Kidney epithelial cell (primary cell): ENCODE measurements around the gene NEDD4L. TPM values are rescaled to one million over a fixed set of nuclear protein-coding genes. Genes with fewer than 3 reads are reported as not detected.

ENCODE experiments used
- DNase-seq: peaks from one replicate; pipeline ENCODE4 v3.0.0-alpha.2; 2010; ENCODE audit warnings: low read depth
- H3K27me3 ChIP-seq: 2 replicates; pipeline ENCODE4 v1.6.0; 2011; ENCODE audit warnings: low read length; ENCODE audit not compliant: control insufficient read depth, insufficient read depth
- H3K36me3 ChIP-seq: 2 replicates; pipeline ENCODE4 v1.5.1; 2011; ENCODE audit warnings: low read length; ENCODE audit not compliant: control insufficient read depth, insufficient read depth
- H3K4me3 ChIP-seq: 2 replicates; pipeline ENCODE4 v1.5.1; 2011; ENCODE audit warnings: low read depth, mild to moderate bottlenecking, control low read depth, low read length
- CTCF ChIP-seq: IDR thresholded peaks from 2 replicates; pipeline ENCODE4 v1.5.1; 2011; ENCODE audit warnings: mild to moderate bottlenecking, moderate library complexity, low read length, control low read depth, inconsistent platforms; ENCODE audit not compliant: insufficient read depth, poor library complexity, severe bottlenecking
- total RNA-seq: library from RNA; depleted of rRNA; stranded (reverse); fragments of >200 nt; gene quantifications from 2 replicates; pipeline ENCODE4 v1.2.3, GENCODE V29; 2015

Gene NEDD4L
- total RNA-seq, 1 donor from 2014 or later: 88.3 TPM

DNA sequence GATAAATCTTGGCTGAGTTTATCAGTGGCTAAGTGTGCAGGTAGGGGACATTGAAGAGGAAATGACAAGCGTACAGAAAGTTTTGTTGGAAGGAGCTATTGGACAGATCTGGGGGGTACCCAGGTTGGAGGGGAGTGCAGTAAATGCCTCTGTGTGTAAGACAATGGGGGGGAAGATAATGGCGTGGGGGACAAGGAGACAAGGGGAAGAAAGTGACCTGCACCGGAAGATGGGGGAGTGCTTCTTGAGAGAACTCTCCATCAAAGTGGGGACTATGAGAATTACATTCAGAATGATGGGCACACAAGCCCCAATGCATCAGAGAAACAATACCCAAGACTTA is 394.9 kb downstream of the NEDD4L start:
- Histone ChIP-seq H3K4me3 (no peak overlapping the region), H3K36me3 (no peaks in the 10 kb centered on the region)
- no peak for TF ChIP-seq CTCF

DNA sequence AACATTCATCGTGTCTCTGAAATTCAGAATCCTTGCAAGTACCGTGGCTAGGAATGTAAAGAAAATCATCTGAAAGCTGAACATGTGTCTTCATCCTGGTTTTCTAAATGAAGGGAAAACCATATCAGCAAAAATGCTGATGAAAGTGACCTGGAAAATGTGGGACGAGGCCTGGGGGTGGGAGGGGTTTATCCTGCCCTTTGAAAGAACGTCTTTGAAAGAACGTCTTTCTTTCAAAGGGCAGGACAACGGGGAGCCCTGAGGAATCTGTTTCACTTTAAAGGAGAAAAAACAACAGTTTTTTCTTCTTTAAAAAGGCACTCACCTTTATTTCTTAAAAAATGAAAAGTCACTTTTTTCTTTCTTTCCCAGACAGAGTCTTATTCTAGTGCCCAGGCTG is 399.6 kb downstream of the NEDD4L start:
- no peaks in the 10 kb centered on the region for H3K27me3 ChIP-seq
- DNase-seq: no peak
- no peak overlapping the region for H3K4me3 ChIP-seq
- no peaks in the 10 kb centered on the region for H3K36me3 ChIP-seq
- no peak for TF ChIP-seq CTCF

More for the DNA sequence above, 394.9 kb downstream of the NEDD4L start:
- DNase-seq: no peak
- no peaks in the 10 kb centered on the region for H3K27me3 ChIP-seq

GRCh38 chr18:58446391-58447060 is 402.5 kb downstream of the NEDD4L start:
- Histone ChIP-seq H3K4me3 (no peak overlapping the region), H3K27me3 (no peaks in the 10 kb centered on the region), H3K36me3 (no peaks in the 10 kb centered on the region)
- no peak for TF ChIP-seq CTCF
- DNase-seq: no peak

DNA sequence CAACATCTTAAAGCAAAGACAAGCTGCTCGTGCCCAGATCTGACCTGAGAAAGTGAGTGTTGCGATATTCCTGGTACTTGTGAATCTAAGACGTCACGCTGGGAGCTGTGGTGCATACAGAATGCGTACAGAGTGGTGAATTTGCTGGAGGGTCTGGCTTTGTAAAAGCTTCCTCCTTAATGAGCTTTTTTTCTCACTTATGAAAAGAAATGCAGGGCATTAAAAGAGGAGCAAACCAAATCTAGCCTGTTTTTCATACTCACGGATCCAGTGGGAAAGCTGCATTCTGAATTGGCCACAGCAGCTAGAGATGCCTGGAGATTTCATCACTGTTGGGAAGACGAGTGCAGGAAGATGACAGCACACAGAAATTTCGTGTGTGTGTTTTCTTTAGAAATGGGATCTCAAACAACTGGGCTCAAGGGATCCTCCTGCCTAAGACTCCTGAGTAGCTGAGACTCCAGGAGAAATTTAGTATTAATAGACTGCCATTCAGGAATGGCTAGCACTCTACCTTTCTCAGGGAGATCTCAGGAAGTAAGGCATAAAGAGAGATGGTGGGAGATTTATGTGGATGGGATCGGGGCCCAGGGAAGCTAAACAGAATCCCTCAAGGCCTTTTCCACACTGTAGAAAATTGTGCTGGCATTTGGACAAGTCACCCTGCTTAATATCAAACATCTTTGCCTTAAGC is 403.5 kb downstream of the NEDD4L start:
- Histone ChIP-seq H3K27me3 (no peaks in the 10 kb centered on the region), H3K36me3 (no peaks in the 10 kb centered on the region), H3K4me3 (no peak overlapping the region)
- DNase-seq: no peak
- TF ChIP-seq CTCF: no peak

DNA sequence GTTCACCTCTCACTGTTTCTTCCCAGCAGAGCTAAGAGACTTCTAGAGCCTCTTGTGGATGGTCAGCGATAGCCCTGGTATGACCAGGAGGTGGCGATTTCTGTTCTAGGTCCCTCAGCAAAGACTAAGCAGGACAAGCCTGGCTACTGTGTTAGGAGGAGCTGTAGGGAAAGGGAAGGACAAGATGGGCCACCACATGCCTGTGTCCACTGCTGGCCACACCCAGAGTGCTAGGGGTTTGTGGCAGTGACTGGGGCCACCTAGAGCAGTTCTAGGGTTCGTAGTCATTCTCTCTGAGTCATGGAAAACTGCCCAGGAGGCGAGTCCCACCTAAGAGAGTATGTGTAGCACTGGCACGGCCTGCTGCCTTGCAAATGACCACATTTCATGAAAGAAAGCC is 405.4 kb downstream of the NEDD4L start:
- DNase-seq: no peak

More for the DNA sequence above, 405.4 kb downstream of the NEDD4L start:
- Histone ChIP-seq H3K36me3 (no peaks in the 10 kb centered on the region), H3K4me3 (no peak overlapping the region), H3K27me3 (no peaks in the 10 kb centered on the region)
- no peak for TF ChIP-seq CTCF

Other genes with a start within 250 kb of the NEDD4L start
- gene ATP8B1, start 240.9 kb upstream of the NEDD4L start, total RNA-seq: 13.1 and 14.7 TPM in 2 replicates